ENCODE measurements around the gene PLXDC1.
A peak's percentile ranks its signal among the peaks of the same experiment; 100 is the strongest.
"Not testable (repeated sequence)": the region's sequence is repeated elsewhere in the genome, so short reads cannot be mapped to it uniquely, and the experiment has no call there.

Gene PLXDC1

GRCh38 chr17:39057701-39058206, 93.7 kb downstream of the PLXDC1 start:
- DNase-seq: no peak

- DNase-seq: no peak
Observed at GRCh38 chr17:39054111-39054645, 97.3 kb downstream of the PLXDC1 start.

- DNase-seq: not testable (repeated sequence)
Observed at GRCh38 chr17:39052423-39052822, 99.0 kb downstream of the PLXDC1 start.

GRCh38 chr17:39051001-39051585, 100.3 kb downstream of the PLXDC1 start:
- DNase-seq: no peak

- no peak for DNase-seq
Observed at GRCh38 chr17:39045948-39046679, 105.3 kb downstream of the PLXDC1 start.

- DNase-seq: no peak
Observed at GRCh38 chr17:39036009-39036408, 115.4 kb downstream of the PLXDC1 start.

GRCh38 chr17:39035578-39035977, 115.9 kb downstream of the PLXDC1 start:
- DNase-seq: not testable (repeated sequence)

- DNase-seq: no peak
Observed at GRCh38 chr17:39028690-39029089, 122.7 kb downstream of the PLXDC1 start.

- no peak for DNase-seq
Observed at GRCh38 chr17:39027455-39028035, 123.9 kb downstream of the PLXDC1 start.

GRCh38 chr17:39026980-39027451, 124.4 kb downstream of the PLXDC1 start:
- peak; percentile 52 for DNase-seq

GRCh38 chr17:39026346-39026745, 125.1 kb downstream of the PLXDC1 start:
- DNase-seq: not testable (repeated sequence)

GRCh38 chr17:39022924-39023323, 128.5 kb downstream of the PLXDC1 start:
- DNase-seq: no peak

- not testable (repeated sequence) for DNase-seq
Observed at GRCh38 chr17:39020037-39020436, 131.4 kb downstream of the PLXDC1 start.

GRCh38 chr17:39018267-39019134, 132.9 kb downstream of the PLXDC1 start:
- DNase-seq: no peak

GRCh38 chr17:39016193-39017153, 135.0 kb downstream of the PLXDC1 start:
- DNase-seq: no peak

- DNase-seq: no peak
Observed at GRCh38 chr17:39015546-39015935, 135.9 kb downstream of the PLXDC1 start.

GRCh38 chr17:39014795-39015545, 136.5 kb downstream of the PLXDC1 start:
- DNase-seq: no peak

GRCh38 chr17:39014044-39014794, 137.2 kb downstream of the PLXDC1 start:
- no peak for DNase-seq
